Measurements from ENCODE around the gene NPR3.

DNA sequence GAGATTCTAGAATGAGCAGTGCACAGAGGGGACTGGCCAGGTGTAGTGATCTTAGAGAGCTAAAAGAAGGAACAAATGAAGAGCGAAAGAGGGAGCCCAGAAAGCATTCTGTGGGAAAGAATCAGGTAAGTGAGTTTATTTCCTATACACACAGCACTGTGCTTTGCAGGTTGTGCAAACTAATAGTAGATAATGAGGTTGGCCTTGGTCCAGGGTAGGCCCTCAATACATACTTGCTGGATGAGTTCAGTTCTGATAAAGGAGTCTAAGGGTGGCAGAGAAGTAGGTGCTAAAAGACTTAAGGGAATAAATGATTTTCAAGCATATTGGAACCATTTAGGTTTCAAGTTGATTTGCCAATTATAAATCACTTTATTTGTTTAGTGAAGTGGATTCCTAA lies 122.0 kb downstream of the NPR3 start:
- TF ChIP-seq RAD21 (IDR thresholded peaks at IDR 0.05; ENCODE audit: low read depth) (no peak), CREB1 (IDR thresholded peaks at IDR 0.05; ENCODE audit: low read depth) (no peak)

Data from Ishikawa (cell line).